ENCODE measurements around the gene GORASP1. TPM values are rescaled to one million over a fixed set of nuclear protein-coding genes. Genes with fewer than 3 reads are reported as not detected.

Gene GORASP1
- total RNA-seq, 1 donor from 2014 or later = 71.5 TPM

DNA sequence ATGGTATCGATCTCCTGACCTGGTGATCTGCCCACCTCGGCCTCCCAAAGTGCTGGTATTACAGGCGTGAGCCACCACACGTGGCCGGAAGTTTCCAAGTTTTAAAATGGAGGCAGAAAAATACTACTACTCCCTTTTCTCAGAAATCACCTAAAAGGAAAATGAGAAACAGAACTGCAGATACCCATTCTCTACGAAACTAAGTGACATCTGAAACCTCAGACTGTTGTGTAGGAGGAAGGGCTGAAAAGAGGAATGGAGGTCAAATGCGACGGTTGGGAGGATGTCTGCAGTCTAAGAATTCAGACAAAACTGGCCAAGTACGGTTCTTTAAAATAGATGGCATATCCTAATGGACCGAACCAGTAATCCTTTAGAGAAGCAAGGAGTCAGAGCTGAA, 31.5 kb downstream of the GORASP1 start:
- no peak for DNase-seq (ENCODE audit: low spot score in 2 of 2, unreplicated experiment in 2 of 2)
- TF ChIP-seq, protein P1, sequence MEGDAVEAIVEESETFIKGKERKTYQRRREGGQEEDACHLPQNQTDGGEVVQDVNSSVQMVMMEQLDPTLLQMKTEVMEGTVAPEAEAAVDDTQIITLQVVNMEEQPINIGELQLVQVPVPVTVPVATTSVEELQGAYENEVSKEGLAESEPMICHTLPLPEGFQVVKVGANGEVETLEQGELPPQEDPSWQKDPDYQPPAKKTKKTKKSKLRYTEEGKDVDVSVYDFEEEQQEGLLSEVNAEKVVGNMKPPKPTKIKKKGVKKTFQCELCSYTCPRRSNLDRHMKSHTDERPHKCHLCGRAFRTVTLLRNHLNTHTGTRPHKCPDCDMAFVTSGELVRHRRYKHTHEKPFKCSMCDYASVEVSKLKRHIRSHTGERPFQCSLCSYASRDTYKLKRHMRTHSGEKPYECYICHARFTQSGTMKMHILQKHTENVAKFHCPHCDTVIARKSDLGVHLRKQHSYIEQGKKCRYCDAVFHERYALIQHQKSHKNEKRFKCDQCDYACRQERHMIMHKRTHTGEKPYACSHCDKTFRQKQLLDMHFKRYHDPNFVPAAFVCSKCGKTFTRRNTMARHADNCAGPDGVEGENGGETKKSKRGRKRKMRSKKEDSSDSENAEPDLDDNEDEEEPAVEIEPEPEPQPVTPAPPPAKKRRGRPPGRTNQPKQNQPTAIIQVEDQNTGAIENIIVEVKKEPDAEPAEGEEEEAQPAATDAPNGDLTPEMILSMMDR (IDR thresholded peaks at IDR 0.05; ENCODE audit: unreplicated experiment) = no peak
- Mint-ChIP-seq H3K36me3 (peaks cover 65% of the 10 kb centered on the region), H3K27me3 (ENCODE audit: low read depth) (no peaks in the 10 kb centered on the region), H3K4me1 (no peaks in the 10 kb centered on the region), H3K27ac (no peak overlapping the region), H3K4me3 (no peak overlapping the region), H3K9me3 (no peaks in the 10 kb centered on the region)

DNA sequence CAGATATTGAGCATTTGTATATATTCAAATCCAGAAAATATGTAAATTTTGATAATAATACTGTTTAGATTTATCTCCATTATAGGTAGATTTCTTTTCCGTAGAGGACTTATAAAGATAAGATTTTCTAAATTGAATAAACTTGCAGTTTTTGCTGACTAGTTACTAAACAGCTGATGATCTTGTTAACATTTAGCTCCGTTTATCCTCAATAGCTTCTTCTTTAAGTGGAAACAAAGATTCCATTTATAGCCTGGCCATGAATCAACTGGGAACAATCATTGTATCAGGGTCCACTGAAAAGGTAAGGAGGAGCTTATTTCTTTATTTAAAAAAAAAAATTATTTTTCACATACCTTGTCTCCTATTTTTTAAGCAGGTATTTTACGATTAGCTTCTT, 38.9 kb downstream of the GORASP1 start:
- H3K36me3 Mint-ChIP-seq = peaks cover 37% of the 10 kb centered on the region
- H3K27me3 Mint-ChIP-seq (ENCODE audit: low read depth) = no peaks in the 10 kb centered on the region
- H3K4me3 Mint-ChIP-seq = no peak overlapping the region
- H3K9me3 Mint-ChIP-seq = no peaks in the 10 kb centered on the region
- DNase-seq (ENCODE audit: low spot score in 2 of 2, unreplicated experiment in 2 of 2) = no peak
- H3K27ac Mint-ChIP-seq = no peak overlapping the region
- TF ChIP-seq, protein P1 (IDR thresholded peaks at IDR 0.05; ENCODE audit: unreplicated experiment) = no peak
- no peaks in the 10 kb centered on the region for H3K4me1 Mint-ChIP-seq

DNA sequence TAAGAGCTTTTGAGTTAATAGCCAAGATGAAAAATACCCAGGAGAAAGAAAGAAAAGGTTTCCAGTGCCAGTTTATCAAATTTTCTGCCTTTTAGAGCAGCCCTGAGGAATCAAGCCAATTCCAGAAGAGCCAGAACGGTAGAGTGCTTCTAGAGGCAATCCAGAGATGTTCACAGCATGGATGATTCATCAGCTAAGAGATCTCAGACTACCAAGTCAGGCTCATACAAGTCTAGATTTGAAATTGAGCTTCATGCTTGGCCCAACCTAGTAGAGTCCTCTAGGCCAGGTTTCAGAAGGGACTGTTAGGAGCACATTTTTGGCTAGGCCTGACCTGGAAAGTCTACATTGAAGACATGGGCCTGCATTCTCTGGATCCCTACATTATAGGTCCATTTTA, 40.1 kb downstream of the GORASP1 start:
- no peak overlapping the region for H3K4me3 Mint-ChIP-seq
- peaks cover 25% of the 10 kb centered on the region for H3K36me3 Mint-ChIP-seq
- H3K27me3 Mint-ChIP-seq (ENCODE audit: low read depth) = no peaks in the 10 kb centered on the region
- TF ChIP-seq, protein P1 (IDR thresholded peaks at IDR 0.05; ENCODE audit: unreplicated experiment) = no peak
- H3K4me1 Mint-ChIP-seq = no peaks in the 10 kb centered on the region
- H3K9me3 Mint-ChIP-seq = no peaks in the 10 kb centered on the region
- no peak for DNase-seq (ENCODE audit: low spot score in 2 of 2, unreplicated experiment in 2 of 2)
- H3K27ac Mint-ChIP-seq = no peak overlapping the region

DNA sequence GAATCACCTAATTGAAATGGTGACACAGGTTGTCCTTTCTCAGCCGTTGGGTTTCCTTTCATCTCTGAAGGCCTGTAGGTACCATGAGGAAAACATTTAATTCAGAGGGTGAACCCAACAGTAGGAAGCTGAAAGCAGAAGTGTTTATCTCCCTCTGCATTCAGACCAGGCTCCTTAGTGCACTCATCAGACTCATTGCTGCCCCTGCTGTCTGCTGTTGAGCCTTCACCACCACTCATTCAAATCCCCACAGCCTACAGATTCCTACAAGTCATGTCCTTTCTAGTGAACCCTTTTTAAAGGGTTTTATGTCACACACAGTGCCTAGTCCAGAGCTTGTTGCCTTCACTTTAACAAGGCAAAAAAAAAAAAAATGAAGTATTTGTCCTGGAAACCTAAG, 42.2 kb downstream of the GORASP1 start:
- no peak for DNase-seq (ENCODE audit: low spot score in 2 of 2, unreplicated experiment in 2 of 2)
- Mint-ChIP-seq H3K4me3 (no peak overlapping the region), H3K4me1 (no peaks in the 10 kb centered on the region), H3K27ac (no peak overlapping the region), H3K27me3 (ENCODE audit: low read depth) (no peaks in the 10 kb centered on the region), H3K9me3 (peaks cover 3% of the 10 kb centered on the region), H3K36me3 (peaks cover 14% of the 10 kb centered on the region)
- TF ChIP-seq, protein P1 (IDR thresholded peaks at IDR 0.05; ENCODE audit: unreplicated experiment) = no peak

DNA sequence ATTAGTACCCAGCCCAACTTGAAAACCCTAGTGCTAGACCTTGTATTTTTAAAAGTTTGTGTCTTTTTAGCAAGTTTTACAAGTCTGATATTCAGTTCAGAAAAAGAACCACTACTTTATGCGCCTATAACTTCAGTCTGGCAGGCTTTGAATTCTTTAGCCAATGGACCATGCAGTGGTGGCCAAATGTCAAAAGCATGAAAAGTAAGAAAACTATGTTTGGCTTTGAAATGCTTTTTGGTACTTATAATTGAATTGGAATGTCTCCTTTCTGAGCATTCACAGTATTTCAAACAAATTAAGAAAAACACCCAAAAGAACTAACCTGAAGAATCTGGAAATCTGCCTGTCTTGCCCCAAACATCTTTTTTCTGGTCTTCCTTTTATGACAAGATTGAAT, 42.8 kb downstream of the GORASP1 start:
- TF ChIP-seq, protein P1 (IDR thresholded peaks at IDR 0.05; ENCODE audit: unreplicated experiment) = no peak
- Mint-ChIP-seq H3K4me3 (no peak overlapping the region), H3K27me3 (ENCODE audit: low read depth) (no peaks in the 10 kb centered on the region), H3K9me3 (peaks cover 7% of the 10 kb centered on the region), H3K36me3 (peaks cover 10% of the 10 kb centered on the region), H3K27ac (no peak overlapping the region), H3K4me1 (no peaks in the 10 kb centered on the region)
- DNase-seq (ENCODE audit: low spot score in 2 of 2, unreplicated experiment in 2 of 2) = no peak

DNA sequence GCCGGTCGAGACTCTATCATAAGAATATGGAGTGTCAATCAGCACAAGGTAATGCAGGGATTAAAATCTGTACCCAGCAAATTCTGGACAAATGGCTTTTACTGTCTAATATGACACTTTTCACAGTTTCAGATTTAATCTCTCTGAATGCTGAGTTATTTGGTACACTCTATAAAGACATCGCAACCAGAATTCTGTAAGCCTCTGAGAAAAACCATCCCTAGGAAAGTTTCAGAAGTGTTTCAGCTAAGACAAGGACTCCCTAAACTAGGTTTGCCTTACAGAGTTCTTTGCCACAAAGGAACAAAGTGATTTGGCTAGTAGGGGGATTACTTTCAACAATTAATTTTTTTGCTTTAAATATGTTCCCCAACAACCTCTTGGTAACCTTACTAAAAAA, 44.3 kb downstream of the GORASP1 start:
- H3K27me3 Mint-ChIP-seq (ENCODE audit: low read depth) = no peaks in the 10 kb centered on the region
- DNase-seq (ENCODE audit: low spot score in 2 of 2, unreplicated experiment in 2 of 2) = no peak
- TF ChIP-seq, protein P1 (IDR thresholded peaks at IDR 0.05; ENCODE audit: unreplicated experiment) = no peak
- no peak overlapping the region for H3K27ac Mint-ChIP-seq
- peaks cover 13% of the 10 kb centered on the region for H3K36me3 Mint-ChIP-seq
- no peak overlapping the region for H3K4me3 Mint-ChIP-seq
- H3K4me1 Mint-ChIP-seq = no peaks in the 10 kb centered on the region
- peaks cover 7% of the 10 kb centered on the region for H3K9me3 Mint-ChIP-seq

Data from mesothelial cell of epicardium (in vitro differentiated cells).